Medulla oblongata (tissue), 1 donor: ENCODE measurements around the gene PNCK.

Source experiments
- DNase-seq: peaks from one replicate; pipeline ENCODE4 v3.0.0-alpha.2; 2015; ENCODE audit errors: extremely low spot score

The PNCK gene

DNA sequence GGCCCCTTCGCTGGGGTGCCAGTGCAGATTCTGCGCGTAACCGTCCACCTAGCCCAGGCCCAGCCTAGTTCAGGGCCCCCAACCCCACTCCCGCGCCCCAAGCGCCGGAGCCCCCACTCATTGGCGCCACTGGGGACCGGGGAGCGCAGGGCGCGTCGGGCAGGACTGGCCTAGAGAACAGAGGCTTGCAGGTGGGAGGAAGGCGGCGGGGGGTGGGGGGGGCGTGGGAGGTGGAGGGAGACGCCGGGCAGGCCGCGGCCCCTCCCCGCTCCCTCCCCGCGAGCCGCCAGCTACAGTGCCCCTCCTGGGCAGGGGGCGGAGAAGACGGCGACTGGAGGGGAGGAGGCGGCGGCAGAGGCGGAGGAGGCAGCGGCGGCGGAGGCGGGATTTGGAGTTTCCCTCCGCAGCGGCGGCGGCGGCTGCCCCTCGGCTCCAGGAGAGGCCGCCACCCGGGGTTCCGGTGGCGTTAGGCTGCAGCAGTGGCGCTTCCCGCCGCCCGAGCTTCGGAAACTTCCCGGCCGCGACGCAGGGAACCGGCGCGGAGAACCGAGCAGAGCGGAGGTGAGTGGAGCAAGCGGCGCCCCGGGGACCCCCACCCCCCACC, 31.5 kb downstream of the PNCK start:
- no peak for DNase-seq

GRCh38 chrX:153641627-153642026, 32.0 kb downstream of the PNCK start:
- DNase-seq, result no peak

GRCh38 chrX:153640736-153641575, 32.7 kb downstream of the PNCK start:
- no peak for DNase-seq

- DNase-seq, result no peak
These were observed 33.4 kb downstream of the PNCK start for GRCh38 chrX:153640045-153640686.

DNA sequence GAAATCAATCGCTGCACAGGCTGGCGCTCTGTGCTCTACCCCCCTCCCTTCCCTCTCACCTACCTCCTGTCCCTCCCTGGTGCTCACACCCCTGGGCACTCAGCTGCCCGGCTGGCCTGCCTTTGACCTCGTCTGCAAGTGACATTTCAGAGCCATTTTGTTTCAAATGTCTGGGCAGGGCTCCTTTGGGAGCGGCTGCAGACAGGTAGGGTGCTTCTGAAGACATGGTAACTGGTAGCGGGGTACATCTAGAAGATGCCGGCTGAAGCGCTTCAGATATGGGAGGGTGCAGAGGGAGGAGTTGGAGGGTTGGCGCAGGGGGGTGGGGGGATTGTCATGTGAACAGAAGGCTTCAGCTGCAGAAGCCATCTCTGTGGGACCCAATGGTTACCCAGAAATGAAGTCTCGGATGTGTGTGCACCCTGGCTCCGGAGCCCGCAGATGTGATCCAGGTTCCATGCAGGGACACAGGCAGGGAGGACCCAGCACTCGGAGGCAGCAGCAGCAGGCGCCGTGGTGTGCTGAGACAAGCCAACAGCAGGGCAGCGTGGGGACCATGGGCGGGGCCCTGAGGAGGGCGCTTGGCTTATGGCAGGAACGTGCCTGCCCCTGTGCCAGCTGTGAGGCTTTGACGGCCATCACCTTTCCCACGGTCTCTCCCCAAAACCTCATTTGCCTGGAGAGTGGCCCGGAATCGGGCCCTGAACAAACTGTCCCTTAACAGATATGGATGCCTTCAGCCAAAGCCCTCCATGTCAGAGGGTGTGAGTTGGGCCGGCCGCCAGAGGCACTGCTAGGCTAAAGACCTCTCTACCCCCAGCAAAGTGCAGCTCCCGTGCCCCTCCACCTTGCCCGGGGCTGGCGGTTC, 34.2 kb downstream of the PNCK start:
- no peak for DNase-seq

DNA sequence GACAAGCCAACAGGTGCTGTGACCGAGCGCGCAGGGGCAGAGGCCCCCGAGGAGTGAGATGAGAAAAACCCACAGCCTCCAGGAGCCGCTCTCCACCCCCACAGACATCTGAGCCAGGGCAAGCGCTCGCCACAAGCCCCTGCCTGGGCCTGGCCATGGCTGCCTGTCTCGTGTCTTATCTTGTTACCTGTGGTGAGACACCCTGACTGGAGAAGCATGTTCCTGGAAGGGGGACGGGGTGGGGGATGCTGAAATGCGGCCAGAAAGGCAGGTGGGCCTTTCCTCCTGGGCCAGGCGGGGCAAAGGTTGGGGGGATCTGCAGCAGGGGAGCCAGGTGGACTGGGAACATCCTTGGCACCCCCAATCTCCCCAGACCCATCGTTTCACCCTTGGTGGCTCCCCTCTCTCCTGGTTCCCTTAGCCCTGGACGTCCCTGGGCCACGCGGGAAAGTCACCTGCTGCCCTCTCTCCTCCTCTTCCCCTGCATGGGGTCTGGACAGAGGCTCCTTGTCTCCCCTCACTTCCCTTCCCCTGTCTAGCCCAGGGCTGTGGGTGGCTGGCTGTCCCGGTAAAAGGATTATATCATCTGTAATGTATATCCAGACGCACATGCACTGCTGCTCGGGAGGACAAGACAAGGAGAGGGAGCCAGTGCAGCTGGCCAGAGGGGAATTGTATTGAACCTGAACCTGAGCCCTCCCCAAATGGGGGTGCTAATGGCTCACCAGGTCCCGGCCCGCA, 35.0 kb downstream of the PNCK start:
- DNase-seq, result no peak

DNA sequence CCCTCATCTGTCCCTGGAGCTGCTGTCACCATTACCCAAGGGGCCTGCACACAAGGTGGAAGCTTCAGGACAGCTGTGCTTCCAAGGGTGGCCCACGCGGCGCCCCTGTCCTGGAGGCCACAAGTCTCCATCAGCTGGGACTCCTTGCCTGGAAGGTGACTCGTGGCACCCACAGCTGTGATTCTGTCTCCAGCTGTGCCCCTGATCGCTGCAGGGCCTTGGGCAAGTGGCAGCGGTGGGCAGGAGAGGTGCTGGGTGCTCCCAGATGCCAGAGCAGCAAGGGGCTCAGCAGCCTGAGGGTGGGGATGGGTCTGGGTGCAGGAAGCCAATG, 35.6 kb downstream of the PNCK start:
- DNase-seq, result no peak

DNA sequence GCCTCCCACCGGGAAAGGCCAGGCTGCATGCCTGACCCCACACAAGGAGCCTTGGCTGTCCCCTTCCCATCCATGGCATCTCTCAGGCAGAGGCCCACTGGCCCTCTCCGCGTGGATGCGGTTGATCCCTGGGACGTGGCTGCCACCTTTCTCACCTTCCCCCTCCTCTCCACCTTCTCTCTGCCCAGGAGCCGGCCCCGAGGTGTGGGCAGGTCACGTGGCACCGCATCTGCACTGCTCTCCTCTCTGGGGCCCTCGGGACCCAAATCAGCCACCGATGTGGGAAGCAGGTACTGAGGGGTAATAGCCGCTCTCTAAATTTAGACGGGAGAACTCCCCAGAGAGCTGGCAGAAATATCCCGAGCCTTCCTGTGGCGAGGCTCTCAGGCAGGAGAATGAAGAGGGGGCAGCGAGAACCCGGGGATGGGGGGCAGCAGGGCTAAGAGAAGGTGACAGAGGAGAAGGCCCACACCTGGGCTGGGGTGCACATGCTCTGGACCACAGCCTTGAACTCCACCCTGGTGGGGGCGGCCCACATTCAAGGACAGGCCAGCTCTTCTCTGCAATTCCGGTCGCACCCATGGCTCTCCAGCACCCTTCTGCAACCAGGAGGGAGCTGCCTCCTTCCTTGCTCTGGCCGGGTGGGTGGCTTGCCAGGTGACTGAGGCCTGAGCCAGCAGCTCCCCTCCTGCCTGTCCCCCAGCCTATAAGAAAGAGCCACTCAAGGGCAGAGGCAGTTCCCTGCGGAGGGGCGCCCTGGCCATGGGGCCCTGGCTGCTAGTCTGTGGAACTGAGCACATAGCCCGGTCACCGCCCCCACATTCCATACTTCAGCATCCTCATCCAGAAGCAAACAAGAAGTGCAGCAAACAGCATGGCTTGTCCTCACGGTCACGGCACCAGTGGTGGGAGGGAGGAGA, 36.2 kb downstream of the PNCK start:
- DNase-seq, result no peak

DNA sequence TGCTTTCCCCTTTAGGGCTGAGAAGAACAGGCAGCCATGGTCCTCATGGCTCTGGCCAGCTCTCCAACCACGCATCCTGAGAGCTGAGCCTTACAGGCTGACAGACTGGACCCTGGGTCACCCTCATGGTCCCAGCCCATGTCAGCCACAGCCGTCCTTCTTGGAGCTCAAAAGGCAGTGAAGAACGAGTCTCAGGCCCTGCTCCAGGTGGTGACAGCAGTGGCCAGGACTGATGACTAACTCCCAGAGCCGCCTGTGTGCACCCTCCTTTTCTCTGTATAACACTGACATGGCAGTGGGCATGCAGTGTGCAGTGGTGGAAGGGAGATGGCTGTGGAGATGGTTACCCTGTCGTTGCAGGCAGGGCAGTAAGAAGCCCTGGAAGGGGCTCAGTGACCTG, 36.9 kb downstream of the PNCK start:
- DNase-seq, result no peak

GRCh38 chrX:153635788-153636668, 37.6 kb downstream of the PNCK start:
- no peak for DNase-seq

DNA sequence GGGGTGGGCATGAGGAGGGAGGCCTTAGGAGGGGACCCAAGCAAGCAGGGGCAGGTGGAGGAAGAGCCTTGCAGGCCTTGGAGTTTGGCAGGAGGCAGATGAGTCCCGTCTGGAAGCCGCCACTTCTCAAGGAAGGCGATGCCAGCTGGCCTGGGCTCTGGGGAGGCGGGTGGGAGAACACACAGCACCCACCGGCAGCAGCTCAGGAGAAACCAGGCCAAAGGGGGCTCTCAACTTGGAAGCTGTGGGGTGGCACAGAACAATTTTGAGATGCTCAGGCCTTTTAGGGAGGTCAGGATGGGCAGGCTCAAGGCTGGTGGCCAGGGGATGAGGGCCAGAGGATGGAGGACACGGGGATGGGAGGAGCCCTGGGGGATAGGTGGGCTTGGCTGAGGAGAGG, 38.2 kb downstream of the PNCK start:
- no peak for DNase-seq

GRCh38 chrX:153634832-153635231, 38.8 kb downstream of the PNCK start:
- DNase-seq, result no peak

GRCh38 chrX:153634236-153634635, 39.4 kb downstream of the PNCK start:
- DNase-seq, result no peak

DNA sequence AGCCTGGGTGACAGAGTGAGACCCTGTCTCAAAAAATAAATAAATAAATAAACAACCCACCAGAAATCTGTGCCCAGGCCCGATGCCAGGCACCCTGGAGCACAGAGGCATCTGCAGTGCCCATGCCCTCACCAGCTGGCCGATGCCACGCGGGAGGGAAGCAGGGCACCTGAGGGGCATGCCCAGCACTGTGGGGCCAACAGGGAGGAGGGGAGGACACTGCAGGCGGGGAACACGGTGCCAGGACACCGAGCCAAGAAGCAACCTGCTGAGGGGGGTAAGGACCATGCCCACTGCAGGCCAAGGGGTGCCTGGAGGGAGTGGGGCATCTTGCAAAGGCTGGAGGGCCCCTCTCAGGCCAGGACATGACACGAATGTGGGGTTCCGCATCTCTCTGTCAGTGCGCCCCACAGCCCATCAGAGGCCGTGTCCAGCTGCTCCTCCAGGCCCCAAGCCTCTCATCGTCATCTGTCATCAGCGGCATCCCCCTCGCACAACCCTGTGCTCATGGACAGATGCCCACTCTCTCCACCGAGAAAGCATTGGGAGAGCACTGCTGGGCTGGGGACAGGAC, 39.9 kb downstream of the PNCK start:
- no peak for DNase-seq

- DNase-seq, result no peak
These were observed 40.6 kb downstream of the PNCK start for GRCh38 chrX:153633048-153633447.

DNA sequence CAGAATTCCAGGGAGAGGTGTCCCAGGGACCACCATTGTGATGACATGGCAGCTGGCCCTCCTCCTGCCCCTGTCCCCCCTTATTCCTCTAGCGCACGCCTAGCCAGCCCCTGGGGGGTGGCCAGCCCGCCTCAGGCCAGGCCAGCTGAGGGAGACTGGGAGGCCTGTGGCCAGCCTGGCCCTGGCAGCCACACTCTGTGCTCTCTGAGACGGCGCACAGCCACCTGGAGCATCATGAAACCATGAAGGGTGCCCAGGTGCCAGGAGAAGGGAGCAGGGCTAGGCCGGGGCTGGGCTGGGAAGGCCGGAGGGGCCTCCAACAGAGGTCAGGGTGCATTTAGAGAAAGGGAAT, 41.0 kb downstream of the PNCK start:
- no peak for DNase-seq

DNA sequence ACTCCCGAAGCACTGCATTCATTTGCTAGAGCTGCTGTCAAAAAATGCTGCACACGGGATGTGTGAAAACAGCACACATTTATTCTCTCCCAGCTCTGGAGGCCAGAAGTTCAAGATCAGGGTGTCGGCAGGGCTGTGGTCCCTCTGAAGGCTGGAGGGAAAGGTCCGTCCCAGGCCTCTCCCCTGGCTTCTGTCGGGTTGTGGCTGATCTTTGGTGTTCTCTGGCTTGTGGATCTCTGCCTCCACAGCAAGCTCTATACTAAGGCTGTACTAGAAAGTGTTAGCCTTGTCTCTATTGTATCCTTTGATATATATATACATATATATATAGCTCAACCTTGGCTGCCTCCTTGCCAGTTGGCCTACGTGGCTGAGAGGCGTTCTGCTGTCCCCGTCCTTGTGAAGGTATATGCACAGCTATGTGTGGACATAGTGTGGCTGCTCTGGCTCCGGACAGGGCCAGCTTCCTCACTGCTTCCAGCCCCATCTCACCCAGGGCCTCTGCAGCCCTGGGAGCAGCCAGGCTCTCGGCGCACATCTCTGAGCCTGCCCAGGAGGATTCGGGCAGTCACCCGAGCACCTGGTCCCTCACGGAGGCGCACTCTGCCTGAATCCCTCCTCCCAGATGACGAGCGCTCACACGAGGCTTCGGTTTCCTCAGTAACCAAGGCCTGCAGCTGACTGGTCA, 41.6 kb downstream of the PNCK start:
- DNase-seq, result no peak

DNA sequence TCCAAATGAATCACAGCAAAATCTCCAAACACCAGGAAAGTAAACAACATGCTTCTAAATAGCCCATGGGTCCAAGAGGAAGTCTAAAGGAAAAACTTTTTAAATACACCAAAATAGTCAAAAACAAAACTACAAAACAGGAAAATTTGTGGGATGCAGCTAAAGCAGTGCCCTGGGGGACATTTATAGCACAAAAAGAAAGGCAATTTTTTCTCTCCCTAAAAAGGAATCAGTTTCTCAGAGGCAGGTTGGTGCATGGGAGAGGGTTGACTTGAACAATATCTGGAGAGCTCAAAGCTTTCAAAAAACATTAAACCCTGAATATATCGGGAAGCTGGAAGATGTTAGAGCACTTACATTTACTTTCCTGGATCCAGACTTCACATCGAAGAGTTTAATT, 42.3 kb downstream of the PNCK start:
- DNase-seq, result no peak

GRCh38 chrX:153628665-153629064, 44.9 kb downstream of the PNCK start:
- DNase-seq, result no peak
